Measurements from ENCODE around the gene PDCD7.
"Not testable (repeated sequence)": the region's sequence is repeated elsewhere in the genome, so short reads cannot be mapped to it uniquely, and the experiment has no call there.

PDCD7 gene

GRCh38 chr15:65133548-65134200 lies at the start of gene PDCD7:
PDCD7 (minus strand) TSS chr15:65133808; CDS start chr15:65133781, 27 bp downstream.
- FAIRE-seq: peak; percentile 51

GRCh38 chr15:65182538-65182937 lies 48.9 kb upstream of the PDCD7 start:
- FAIRE-seq: no peak

DNA sequence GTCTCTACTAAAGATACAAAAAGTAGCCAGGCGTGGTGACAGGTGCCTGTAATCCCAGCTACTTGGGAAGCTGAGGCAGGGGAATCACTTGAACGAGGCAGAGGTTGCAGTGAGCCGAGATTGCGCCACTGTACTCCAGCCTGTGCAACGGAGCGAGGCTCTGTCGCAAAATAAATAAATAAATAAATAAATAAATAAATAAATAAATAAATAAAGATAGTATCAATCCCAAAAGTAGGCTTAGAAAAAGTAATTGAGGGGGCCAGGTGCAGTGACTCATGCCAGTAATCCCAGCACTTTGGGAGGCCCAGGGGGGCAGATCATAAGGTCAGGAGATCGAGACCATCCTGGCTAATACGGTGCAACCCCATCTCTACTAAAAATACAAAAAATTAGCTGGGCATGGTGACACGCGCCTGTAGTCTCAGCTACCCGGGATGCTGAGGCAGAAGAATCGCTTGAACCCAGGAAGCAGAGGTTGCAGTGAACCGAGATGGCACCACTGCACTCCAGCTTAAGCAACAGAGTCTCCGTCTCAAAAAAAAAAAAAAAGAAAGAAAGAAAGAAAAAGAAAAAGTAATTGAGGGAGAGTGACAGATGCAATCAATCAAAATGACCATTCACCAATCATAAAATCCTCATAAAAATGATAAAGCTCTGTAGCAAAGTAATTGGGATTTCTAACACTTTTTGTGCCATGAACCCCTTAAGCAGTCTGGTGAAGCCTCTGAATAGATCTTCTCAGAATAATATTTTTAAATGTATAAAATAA lies 48.2 kb upstream of the PDCD7 start:
- not testable (repeated sequence) for FAIRE-seq

DNA sequence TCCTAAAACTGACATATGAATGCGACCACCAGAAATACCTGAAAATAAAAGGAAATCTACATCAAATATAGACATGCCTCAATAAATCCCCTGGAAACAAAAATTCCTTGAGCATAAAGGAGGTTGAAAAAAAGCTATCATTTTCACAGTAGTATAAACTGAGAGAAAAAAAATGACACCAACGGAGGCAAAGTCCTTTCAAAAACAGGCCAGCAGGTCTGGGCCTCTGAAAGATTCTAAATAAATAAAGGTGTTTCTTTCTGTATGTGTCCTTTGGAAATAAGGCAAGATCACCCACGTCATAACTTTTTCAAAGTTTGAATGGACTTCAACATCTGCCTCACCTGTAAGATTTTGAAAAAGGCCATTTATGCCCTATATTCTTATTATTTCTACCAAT lies 46.6 kb upstream of the PDCD7 start:
- FAIRE-seq: no peak

DNA sequence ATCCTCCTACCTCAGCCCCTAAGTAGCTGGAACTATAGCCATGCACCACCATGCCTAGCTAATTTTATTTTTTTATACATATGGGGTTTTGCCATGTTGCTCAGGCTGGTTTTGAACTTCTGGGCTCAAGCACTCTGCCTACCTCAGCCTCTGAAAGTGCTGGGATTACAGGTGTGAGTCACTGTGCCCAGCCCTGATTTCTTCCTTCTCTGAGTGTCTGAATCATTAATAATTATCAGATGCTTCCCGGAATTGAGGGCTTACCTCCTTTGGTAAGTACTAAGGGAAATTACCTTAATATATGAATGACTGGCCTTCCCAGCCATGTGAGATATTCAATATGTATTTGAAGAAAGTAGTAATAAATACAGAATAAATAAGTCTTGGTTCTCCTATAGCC lies 44.3 kb upstream of the PDCD7 start:
- no peak for FAIRE-seq

- no peak for FAIRE-seq
These were observed 42.4 kb upstream of the PDCD7 start for GRCh38 chr15:65176056-65176455.

GRCh38 chr15:65175511-65175910 lies 41.9 kb upstream of the PDCD7 start:
- FAIRE-seq: no peak

DNA sequence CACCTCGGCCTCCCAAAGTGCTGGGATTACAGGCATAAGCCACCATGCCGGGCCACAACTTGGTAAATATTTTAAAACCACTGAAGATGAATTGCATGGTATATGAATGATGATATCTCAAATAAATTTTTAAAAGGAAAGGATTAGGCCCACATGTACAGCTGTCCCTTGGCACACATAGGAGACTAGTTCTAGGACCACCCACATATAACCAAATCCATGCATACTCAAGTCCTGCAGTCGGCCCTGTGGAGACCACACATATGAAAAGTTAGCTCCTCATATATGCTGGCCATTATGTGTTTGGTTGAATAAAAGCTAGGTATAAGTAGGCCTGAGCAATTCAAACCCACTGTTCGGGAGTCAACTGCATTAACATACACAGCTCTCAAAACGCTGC lies 40.9 kb upstream of the PDCD7 start:
- no peak for FAIRE-seq

GRCh38 chr15:65172531-65172930 lies 38.9 kb upstream of the PDCD7 start:
- no peak for FAIRE-seq

- no peak for FAIRE-seq
These were observed 37.8 kb upstream of the PDCD7 start for GRCh38 chr15:65171428-65171827.

GRCh38 chr15:65165875-65166274 lies 32.3 kb upstream of the PDCD7 start:
- FAIRE-seq: no peak

- no peak for FAIRE-seq
These were observed 30.5 kb upstream of the PDCD7 start for GRCh38 chr15:65164139-65164538.

- FAIRE-seq: no peak
These were observed 29.4 kb upstream of the PDCD7 start for GRCh38 chr15:65163041-65163440.

DNA sequence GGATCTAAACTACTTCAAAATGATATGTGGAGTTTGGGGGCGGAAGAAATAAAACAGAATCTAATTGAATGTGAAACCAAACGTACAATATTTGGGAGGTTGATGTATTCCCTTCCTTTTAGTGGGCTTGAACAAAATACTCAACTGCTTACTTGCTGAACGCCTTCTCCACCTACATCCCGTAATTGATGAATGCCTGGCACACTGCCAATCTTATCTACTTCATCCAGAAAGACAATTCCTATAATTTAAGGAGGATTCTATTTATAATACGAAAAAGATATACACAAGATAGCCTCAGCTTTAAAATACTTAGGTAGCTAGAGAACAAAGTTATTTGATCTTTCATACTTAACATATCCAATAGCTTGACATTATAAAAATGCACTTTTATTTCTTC lies 23.1 kb upstream of the PDCD7 start:
- peak; percentile 47 for FAIRE-seq

- no peak for FAIRE-seq
These were observed 21.1 kb upstream of the PDCD7 start for GRCh38 chr15:65154720-65155119.

DNA sequence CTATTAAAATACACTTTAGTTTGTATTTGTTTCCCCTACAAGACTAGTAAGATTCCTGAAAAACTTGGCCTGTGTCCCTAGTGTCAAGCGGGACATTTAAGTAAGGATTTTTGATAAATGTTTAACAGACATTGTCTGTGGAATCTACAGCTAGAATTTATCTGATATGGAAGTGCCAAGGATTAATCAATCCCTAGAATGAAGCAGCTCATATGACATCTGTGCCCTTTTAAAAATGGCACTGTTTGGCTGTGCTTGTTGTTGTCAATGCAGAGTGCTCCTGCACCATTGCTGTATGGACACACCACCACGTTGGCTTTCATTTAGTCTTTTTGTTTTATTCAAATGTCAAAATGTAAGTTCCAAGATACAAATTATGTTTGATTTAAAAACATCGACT lies 14.3 kb upstream of the PDCD7 start:
- FAIRE-seq: no peak

DNA sequence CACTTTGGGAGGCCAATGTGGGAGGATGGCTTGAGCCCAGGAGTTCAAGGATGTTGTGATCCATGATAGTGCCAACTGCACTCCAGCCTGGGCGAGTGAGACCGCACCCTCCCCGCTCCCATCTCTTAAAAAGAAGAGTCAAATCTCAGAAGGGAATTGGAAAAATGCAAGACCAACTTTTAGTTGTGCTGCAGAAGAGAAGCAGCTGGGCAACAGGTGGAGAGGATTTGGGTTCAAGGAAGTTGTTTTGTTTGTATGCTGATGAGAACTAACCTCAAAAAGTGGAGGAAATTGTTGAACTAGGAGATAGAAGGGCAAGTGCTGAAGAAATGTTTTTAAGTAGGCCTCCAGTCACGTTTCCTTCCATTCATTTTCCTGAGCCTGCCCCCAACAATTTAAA lies 12.8 kb upstream of the PDCD7 start:
- FAIRE-seq: no peak

DNA sequence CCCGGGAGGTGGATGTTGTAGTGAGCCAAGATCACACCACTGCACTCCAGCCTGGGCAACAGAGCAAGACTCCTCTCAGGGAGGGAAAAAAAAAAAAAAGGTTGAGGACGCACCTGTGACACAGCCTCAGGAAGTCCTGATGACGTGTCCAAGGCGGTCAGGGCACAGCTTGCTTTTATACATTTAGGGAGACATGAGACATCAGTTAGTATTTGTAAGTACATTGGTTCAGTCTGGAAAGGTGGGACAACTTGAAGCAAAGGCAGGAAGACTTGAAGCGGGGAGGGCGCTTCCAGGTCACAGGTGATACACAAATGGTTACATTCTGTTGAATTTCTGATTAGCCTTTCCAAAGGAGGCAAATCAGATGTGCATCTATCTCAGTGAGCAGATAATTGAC lies 5.0 kb upstream of the PDCD7 start:
- FAIRE-seq: not testable (repeated sequence)

- FAIRE-seq: not testable (repeated sequence)
These were observed 4.3 kb upstream of the PDCD7 start for GRCh38 chr15:65137893-65138292.

DNA sequence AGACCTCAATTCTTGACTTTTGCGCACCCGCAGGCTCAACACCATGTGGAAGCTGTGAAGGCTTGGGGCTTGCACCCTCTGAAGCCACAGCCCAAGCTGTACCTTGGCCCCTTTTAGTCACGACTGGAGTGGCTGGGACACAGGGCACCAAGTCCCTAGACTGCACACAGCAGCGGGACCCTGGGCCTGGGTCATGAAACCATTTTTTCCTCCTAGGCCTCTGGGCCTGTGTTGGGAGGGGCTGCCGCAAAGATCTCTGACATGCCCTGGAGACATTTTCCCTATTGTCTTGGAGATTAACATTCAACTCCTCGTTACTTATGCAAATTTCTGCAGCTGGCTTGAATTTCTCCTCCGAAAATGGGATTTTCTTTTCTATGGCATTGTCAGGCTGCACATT lies 3.5 kb upstream of the PDCD7 start:
- not testable (repeated sequence) for FAIRE-seq

DNA sequence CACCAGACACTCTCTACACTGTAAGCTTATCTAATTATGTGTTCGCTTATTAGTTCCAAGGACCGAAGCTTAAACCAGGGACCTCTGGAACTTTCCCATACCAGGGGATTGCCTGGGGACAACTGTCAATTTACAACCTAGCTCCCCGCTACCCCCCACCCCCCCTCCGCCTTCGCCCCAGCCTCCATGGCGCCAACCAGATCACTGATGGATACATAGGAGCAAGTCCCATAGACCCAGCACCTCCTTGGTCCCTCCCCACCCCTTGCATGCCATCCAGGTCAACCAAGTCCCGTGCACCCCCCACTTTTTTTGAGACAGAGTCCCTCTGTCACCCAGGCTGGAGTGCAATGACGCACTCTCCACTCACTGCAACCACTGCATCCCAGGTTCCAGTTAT lies 930 bp upstream of the PDCD7 start:
- FAIRE-seq: no peak

DNA sequence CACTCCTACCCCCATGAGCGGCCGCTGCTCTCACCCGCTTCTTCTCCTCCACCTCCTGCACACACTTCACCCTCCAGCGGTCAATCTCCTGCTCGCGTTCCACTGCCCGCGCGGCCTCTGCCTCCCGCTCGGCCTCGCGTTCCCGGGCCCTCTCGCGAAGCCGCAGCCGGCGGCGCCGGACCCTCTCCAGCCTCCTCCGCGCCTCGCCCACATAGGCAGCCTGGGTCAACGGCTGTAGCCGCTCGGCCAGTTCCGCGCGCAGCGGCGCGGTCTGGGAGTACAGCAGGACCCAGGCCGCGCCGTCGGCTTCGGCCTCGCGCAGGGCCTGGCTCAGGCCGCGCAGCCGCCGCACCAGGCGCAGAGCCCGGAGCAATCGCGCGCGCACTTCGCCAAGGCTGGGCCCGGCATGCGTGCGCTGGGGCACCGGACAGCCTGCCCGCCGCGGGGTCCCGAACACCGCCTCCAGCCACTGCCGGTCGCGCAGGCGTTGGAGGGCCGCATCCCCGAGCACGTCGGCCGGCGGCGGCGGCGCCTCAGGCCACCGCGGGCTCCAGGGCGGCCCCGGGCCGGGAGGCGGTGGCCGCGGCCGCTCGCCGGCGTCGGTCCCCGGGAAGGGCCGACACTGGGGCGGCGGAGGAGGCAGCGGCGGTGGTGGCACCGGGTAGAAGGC lies 595 bp downstream of the PDCD7 start:
- FAIRE-seq: no peak

DNA sequence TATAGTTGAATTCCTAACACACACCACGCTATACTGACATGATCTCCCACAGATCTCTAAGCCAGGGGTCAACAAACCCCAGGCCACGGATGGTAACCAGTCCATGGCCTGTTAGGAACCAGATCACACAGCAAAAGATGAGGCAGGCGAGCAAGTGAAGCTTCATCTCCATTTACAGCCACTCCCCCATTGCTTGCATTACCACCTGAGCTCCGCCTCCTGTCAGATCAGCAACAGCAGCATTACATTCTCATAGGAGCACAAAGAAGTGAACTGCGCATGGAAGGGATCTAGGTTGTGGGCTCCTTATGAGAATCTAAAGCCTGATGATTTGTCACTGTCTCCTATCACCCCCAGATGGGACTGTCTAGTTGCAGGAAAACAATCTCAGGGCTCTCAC lies 2.7 kb downstream of the PDCD7 start:
- FAIRE-seq: no peak

GRCh38 chr15:65115542-65115941 lies 18.1 kb downstream of the PDCD7 start:
- FAIRE-seq: no peak
